DND-41 (cell line): ENCODE results near the gene FAM107B.

Experiments used
- CTCF ChIP-seq: IDR thresholded peaks from 2 replicates; pipeline ENCODE4 v1.5.1; 2012; ENCODE audit warnings: borderline replicate concordance, low read length, moderate library complexity, mild to moderate bottlenecking; ENCODE audit not compliant: poor library complexity, severe bottlenecking; ENCODE audit errors: extremely low read depth
- EZH2 ChIP-seq: IDR thresholded peaks from 3 replicates; pipeline ENCODE4 v1.6.1; 2012; ENCODE audit warnings: borderline replicate concordance, low read depth, mild to moderate bottlenecking, moderate library complexity, low read length, inconsistent platforms; ENCODE audit not compliant: severe bottlenecking

GRCh38 chr10:14474656-14475055, 300.0 kb downstream of the FAM107B start:
- TF ChIP-seq CTCF (no peak), EZH2 (no peak)
